ENCODE measurements around the gene DNAH10. TPM values are rescaled to one million over a fixed set of nuclear protein-coding genes. Genes with fewer than 3 reads are reported as not detected.

The DNAH10 gene
- total RNA-seq, 2 experiments from 2014 or later = 0.11 to 0.19 TPM

DNA sequence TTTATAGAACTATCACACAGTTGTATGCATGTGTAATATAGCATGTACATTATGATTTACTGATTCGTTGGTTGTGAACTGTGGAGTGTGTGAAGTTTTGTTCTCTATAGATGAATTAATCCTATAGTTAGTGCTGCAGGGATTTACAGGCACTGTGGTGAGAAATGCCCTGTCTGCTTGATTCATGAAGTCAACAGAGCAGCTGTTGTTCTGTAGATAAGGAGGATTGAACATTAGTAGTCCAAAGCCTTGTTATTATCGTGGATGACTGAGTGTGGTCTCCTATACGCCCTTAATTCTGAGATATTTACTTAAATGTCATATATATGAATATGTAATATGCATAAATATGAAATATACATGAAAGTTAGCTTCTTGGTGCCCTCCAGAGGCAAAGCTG, 98.3 kb downstream of the DNAH10 start:
- no TSS peak for BruUV-seq (replicated peaks)
- Histone ChIP-seq H3K27ac (ENCODE audit: low read depth, low read length, poor library complexity, severe bottlenecking) (no peak overlapping the region), H3K4me1 (ENCODE audit: insufficient read depth, low read length, poor library complexity, severe bottlenecking) (no peaks in the 10 kb centered on the region), H3K36me3 (ENCODE audit: insufficient read depth, low read length) (no peaks in the 10 kb centered on the region), H2AFZ (ENCODE audit: low read length) (no peak overlapping the region), H3K79me2 (ENCODE audit: insufficient read depth, low read depth, low read length) (no peaks in the 10 kb centered on the region), H3K4me3 (ENCODE audit: low read depth, low read length, poor library complexity, severe bottlenecking) (no peak overlapping the region), H3K9me3 (ENCODE audit: low read length) (no peaks in the 10 kb centered on the region), H4K20me1 (ENCODE audit: insufficient read depth, low read length) (no peaks in the 10 kb centered on the region), H3K9me2 (ENCODE audit: insufficient read depth, low read length) (no peaks in the 10 kb centered on the region), H3K4me2 (ENCODE audit: low read length) (no peak overlapping the region)
- no peak for DNase-seq (ENCODE audit: low spot score)
- intact Hi-C loops (cut with micrococcal nuclease; ENCODE audit: unreplicated experiment) = no loop called here
- ChIA-PET POLR2A (no interaction called here), CTCF (ENCODE audit: unreplicated experiment) (no interaction called here)
- TF ChIP-seq EZH2phosphoT487 (IDR thresholded peaks at IDR 0.05; ENCODE audit: borderline replicate concordance, low read depth, low read length) = no peak
- TF ChIP-seq, protein P1, sequence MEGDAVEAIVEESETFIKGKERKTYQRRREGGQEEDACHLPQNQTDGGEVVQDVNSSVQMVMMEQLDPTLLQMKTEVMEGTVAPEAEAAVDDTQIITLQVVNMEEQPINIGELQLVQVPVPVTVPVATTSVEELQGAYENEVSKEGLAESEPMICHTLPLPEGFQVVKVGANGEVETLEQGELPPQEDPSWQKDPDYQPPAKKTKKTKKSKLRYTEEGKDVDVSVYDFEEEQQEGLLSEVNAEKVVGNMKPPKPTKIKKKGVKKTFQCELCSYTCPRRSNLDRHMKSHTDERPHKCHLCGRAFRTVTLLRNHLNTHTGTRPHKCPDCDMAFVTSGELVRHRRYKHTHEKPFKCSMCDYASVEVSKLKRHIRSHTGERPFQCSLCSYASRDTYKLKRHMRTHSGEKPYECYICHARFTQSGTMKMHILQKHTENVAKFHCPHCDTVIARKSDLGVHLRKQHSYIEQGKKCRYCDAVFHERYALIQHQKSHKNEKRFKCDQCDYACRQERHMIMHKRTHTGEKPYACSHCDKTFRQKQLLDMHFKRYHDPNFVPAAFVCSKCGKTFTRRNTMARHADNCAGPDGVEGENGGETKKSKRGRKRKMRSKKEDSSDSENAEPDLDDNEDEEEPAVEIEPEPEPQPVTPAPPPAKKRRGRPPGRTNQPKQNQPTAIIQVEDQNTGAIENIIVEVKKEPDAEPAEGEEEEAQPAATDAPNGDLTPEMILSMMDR (conservative IDR thresholded peaks at IDR 0.05; ENCODE audit: low read length) = no peak

DNA sequence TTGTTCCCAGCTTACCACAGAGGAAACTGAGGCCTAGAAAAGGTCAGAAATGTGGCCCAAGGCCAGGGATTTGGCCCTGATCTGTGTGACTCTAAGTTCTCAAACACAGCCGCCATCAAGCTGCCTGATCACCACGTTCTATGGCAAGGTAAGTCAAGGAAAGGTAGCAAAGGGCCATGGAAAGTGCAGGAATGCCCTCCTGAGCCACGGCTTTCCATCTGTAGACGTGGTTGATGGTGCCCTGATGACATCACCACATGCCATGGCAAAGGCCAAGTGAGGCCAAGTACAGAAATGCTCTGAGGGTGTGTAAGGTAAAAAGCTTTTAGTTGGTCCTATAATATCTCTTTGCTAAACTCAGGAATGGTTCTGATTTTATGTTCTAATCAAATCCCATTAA, 99.3 kb downstream of the DNAH10 start:
- no peak for DNase-seq (ENCODE audit: low spot score)
- Histone ChIP-seq H3K4me3 (ENCODE audit: low read depth, low read length, poor library complexity, severe bottlenecking) (no peak overlapping the region), H3K4me2 (ENCODE audit: low read length) (no peak overlapping the region), H3K9me2 (ENCODE audit: insufficient read depth, low read length) (no peaks in the 10 kb centered on the region), H3K9me3 (ENCODE audit: low read length) (no peaks in the 10 kb centered on the region), H2AFZ (ENCODE audit: low read length) (no peak overlapping the region), H3K4me1 (ENCODE audit: insufficient read depth, low read length, poor library complexity, severe bottlenecking) (no peaks in the 10 kb centered on the region), H4K20me1 (ENCODE audit: insufficient read depth, low read length) (no peaks in the 10 kb centered on the region), H3K27ac (ENCODE audit: low read depth, low read length, poor library complexity, severe bottlenecking) (no peak overlapping the region), H3K36me3 (ENCODE audit: insufficient read depth, low read length) (no peaks in the 10 kb centered on the region), H3K79me2 (ENCODE audit: insufficient read depth, low read depth, low read length) (no peaks in the 10 kb centered on the region)
- TF ChIP-seq EZH2phosphoT487 (IDR thresholded peaks at IDR 0.05; ENCODE audit: borderline replicate concordance, low read depth, low read length) = no peak
- TF ChIP-seq, protein P1 (conservative IDR thresholded peaks at IDR 0.05; ENCODE audit: low read length) = no peak
- ChIA-PET CTCF (ENCODE audit: unreplicated experiment) (no interaction called here), POLR2A (interaction anchor here (0.9 kb wide), 1 partner anchor 9 kb away, joined by 3 read pairs; no protein-coding TSS in a partner anchor)
- BruUV-seq (replicated peaks) = no TSS peak
- intact Hi-C loops (cut with micrococcal nuclease; ENCODE audit: unreplicated experiment) = no loop called here

DNA sequence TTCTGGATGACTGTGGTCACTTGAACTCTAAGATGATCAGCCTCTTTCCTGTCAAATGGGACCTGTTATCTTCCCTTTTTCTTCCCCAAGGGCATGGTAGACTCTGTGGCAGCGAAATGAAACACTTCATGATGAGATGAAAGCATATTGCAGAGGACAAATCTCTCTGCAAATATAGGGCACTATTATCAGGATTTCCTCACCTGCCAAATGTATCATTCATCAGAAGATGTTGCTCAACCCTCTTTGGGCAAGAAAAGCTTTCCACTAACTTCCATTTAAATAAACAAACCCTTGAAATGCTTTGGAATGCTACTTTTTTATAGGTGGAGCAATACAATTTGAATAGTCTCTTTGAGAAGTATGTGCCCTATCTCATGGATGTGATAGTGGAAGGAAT, 105.0 kb downstream of the DNAH10 start:
- TF ChIP-seq EZH2phosphoT487 (IDR thresholded peaks at IDR 0.05; ENCODE audit: borderline replicate concordance, low read depth, low read length) = no peak
- TF ChIP-seq, protein P1 (conservative IDR thresholded peaks at IDR 0.05; ENCODE audit: low read length) = no peak
- Histone ChIP-seq H3K9me2 (ENCODE audit: insufficient read depth, low read length) (no peaks in the 10 kb centered on the region), H3K4me2 (ENCODE audit: low read length) (no peak overlapping the region), H2AFZ (ENCODE audit: low read length) (no peak overlapping the region), H3K4me1 (ENCODE audit: insufficient read depth, low read length, poor library complexity, severe bottlenecking) (no peaks in the 10 kb centered on the region), H3K27ac (ENCODE audit: low read depth, low read length, poor library complexity, severe bottlenecking) (no peak overlapping the region), H3K36me3 (ENCODE audit: insufficient read depth, low read length) (no peaks in the 10 kb centered on the region), H4K20me1 (ENCODE audit: insufficient read depth, low read length) (no peaks in the 10 kb centered on the region), H3K4me3 (ENCODE audit: low read depth, low read length, poor library complexity, severe bottlenecking) (no peak overlapping the region), H3K9me3 (ENCODE audit: low read length) (no peaks in the 10 kb centered on the region), H3K79me2 (ENCODE audit: insufficient read depth, low read depth, low read length) (no peaks in the 10 kb centered on the region)
- no peak for DNase-seq (ENCODE audit: low spot score)
- intact Hi-C loops (cut with micrococcal nuclease; ENCODE audit: unreplicated experiment) = no loop called here
- ChIA-PET POLR2A (no interaction called here), CTCF (ENCODE audit: unreplicated experiment) (no interaction called here)
- BruUV-seq (replicated peaks) = no TSS peak
